Measurements from ENCODE around the gene CEACAM20.

DNA sequence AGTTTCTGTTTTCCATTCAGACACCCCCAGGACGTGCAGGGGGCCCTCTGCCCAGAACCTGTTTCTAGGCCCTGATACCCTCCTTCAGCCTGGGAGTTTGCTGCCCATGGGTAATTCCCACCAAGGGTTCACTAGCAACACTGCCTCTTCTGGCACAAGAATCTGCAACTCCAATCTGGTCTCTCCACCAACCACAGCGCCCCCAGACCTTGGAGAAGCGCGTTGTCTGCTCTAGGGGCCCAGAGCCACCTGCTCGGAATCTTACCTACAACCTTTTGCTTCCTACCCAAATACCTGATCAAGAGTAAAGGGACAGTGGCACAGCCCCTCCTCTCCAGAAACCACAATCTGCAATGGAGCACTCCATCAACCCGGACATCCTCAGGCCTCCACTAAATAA is 29.9 kb downstream of the CEACAM20 start:
- TF ChIP-seq CTCF (IDR thresholded peaks at IDR 0.05; ENCODE audit: poor library complexity, severe bottlenecking) (no peak), MXI1 (conservative IDR thresholded peaks at IDR 0.05; ENCODE audit: poor library complexity, severe bottlenecking) (no peak), POLR2AphosphoS5 (IDR thresholded peaks at IDR 0.05) (no peak), EZH2 (IDR thresholded peaks at IDR 0.05; ENCODE audit: borderline replicate concordance, insufficient read depth, low read length, poor library complexity, severe bottlenecking) (no peak)

All from neural cell (in vitro differentiated cells).